DMS 273 (cell line): ENCODE results near the gene HMOX1.

Source experiments
- DNase-seq: peaks from one replicate; lab custom pipeline; 2025; ENCODE audit not compliant: unreplicated experiment; lab: John Stamatoyannopoulos, UW

Gene HMOX1

DNA sequence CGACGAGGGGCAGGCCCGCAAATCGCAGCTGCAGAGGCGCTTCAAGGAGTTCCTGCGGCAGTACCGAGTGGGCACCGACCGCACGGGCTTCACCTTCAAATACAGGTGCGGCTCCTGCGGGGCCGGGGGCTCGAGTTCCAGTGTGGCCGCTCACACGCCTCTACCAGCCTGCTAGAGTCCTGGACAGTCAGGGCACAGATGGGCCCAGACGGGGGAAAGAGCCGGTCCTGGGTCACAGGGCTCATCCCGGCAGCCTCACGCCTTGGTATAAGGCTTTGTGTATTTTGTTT is 19.6 kb downstream of the HMOX1 start:
- DNase-seq = no peak

DNA sequence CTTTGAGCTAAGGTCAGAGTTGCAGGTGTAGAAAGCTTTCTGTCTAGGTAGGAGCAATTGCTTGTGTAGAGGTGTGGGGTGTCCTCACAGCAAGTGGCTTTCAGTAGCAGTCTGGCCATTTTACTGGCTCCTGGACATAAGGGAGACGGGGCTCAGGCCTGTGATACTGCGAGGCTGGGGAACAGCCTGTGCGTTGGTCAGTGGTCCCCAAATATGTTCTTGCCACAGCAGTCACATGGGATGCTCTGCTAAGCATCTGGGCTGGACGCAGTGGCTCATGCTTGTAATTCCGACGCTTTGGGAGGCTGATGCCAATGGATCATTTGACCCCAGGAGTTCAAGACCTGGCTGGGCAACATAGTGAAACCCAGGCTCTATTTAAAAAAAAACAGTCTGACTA is 21.0 kb downstream of the HMOX1 start:
- DNase-seq = no peak

DNA sequence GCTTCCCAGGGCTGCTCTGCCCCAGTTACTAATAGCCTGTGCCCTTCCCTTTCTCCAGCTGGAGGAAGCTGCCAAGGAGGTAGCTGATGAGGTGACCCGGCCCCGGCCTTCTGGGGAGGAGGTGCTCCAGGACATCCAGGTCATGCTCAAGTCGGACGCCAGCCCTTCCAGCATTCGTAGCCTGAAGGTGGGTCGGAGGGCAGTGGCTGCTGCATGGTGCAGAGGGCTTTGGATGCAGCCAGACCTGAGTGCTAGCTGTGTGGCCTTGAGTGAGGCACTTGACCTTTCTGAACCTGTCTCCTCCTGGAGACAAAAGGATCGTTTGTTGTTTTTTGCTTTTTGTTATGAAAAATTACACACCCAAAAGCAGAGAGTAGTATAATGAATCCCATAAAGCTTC is 22.5 kb downstream of the HMOX1 start:
- DNase-seq = no peak

DNA sequence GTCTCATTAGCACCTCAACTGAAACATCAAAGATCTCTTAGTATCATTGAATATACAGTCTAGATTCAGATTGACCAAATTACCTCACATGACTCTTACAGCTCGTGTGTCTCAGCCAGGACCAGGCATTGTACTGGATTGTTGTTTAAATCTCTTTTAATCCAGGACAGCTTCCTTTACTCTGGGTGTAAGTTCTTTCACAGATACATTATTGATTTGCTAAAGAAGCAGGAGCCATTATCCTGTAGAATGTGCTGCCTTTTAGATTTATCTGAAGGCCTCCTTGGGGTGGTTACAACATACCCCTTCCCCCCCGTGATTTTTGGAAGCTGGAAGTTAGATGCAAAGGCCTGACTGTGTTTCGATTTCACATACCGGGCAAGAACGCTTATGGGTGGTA is 23.3 kb downstream of the HMOX1 start:
- no peak for DNase-seq

DNA sequence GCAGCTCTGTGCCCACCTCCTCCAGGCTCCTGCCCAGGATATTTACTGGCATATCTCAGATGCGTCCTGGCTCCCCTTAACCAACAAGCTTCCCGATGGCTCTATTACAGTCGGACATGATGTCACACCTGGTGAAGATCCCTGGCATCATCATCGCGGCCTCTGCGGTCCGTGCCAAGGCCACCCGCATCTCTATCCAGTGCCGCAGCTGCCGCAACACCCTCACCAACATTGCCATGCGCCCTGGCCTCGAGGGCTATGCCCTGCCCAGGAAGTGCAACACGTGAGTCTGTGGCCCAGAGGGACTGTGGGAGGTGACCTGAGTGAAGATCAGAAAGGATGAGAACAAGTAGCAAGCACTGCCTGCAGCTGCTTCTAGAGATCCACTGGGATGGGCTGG is 25.5 kb downstream of the HMOX1 start:
- no peak for DNase-seq

DNA sequence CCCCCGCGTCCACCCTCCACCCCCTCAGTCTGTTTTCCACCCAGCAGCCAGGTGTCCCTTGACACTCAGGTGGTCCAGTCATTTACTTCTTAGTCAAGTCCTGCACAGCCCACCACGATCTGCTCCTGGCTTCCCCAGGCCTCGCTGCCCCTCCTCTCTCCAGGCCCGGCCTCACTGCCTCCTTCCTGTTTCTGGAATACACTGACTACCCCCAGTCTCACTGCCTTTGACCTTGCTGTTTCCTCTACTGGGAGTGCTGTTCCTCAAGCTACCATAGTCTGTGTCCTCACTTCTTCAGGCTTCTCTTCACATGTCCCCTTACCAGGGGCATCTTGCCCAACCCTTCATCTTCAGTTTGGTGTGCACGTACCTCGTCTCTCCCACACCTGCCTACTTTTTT is 26.5 kb downstream of the HMOX1 start:
- DNase-seq = no peak

DNA sequence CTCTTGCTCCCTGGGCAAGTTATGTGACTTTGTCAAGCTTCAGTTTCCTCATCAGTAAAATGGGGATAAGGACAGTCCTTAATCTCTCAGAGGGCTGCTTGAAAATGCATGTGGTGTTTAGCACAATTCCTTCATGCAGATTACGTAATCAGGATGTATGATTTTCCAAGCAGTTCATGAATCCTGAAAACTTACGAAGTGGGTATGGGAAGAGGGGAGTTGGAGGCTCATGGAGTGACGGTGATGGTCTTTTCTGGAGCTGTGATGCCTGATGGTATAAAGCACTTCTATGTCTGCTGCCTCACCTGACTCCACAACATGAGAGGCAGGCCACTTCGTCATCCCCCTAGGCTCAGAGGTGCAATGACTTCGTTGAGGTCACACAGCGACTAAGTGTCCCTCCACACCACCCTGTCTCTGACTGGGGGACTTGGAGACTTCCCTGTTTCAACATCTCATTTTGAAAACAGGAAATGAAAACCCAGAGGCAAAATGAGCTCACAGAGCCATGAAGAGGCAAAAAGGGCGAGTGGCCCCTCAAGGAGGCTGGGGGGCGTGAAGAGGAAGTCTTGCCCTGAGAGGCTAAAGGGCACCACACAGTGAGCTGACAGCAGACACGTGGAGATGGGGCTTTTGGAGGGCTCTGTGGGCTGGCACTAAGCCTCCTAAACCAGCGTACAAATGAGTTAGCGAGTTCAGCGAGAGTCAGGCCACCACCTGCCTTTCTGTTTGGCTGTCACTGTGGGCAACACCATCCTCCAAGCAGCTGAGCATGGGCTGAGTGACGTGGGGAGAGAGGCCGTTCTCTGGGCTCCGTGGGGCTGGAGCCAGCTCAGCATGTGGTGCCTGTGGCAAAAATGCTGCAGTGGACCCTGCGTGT is 29.1 kb downstream of the HMOX1 start:
- DNase-seq = no peak

DNA sequence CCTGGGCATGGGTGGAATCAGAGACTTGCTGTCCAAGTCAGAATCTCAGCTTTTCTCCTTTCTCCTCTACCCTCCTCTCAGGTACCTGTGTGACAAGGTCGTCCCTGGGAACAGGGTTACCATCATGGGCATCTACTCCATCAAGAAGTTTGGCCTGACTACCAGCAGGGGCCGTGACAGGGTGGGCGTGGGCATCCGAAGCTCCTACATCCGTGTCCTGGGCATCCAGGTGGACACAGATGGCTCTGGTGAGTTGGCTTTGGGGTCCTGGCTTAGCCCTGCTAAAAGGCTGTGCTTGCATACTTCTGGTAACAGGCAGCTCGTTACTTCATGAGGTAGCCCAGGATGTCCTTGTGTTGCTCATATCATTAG is 29.8 kb downstream of the HMOX1 start:
- no peak for DNase-seq

DNA sequence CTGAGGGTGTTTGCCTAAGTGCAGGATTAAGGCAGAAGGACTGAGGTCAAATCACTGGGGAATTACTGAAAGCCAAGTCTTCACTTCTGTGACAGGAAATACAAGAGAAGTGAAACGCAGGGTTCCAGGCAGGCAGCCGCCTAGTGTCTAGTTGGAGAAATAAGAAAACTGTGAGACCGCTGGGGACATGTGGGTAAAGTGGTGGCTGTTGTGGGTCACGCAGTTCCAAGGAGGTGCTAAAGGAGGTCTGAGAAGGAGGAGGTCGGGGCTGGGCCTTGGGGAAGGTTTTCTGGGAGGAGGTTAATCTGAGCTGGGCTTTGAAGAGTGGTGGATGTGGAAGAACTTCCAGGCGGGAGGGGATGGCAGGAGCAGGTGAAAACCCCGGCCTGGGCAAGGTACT is 30.2 kb downstream of the HMOX1 start:
- DNase-seq = no peak

DNA sequence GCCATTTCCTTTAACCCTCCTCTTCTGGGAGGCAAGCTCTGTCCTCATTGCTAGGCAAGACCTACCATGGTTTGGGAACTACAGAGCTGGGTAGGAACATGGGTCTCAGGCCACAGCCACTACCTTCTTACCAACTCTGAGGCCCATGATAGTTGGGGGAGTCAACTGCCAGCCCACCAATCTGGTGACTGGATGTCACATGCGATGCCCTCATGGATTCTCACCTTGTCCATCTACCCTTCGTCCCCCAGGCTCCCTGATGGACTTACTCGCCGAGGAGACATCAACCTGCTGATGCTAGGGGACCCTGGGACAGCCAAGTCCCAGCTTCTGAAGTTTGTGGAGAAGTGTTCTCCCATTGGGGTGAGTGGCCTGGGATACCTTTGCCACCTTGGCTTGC is 32.7 kb downstream of the HMOX1 start:
- no peak for DNase-seq

DNA sequence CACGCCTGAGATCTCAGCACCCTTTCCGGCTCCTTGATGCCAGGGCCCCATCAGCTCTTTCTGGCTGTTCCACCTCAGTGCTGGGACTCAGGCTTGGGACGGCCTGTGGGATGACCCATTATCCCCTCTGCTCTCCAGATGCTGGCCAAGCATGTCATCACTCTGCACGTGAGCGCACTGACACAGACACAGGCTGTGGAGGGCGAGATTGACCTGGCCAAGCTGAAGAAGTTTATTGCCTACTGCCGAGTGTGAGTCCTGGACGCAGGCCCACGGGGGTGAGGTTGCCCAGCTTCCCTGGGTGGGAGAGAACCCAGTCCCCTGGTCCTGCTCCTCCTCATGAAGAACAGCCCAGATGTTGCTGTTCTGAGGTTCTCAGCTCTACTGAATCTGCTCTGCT is 36.7 kb downstream of the HMOX1 start:
- DNase-seq = no peak

DNA sequence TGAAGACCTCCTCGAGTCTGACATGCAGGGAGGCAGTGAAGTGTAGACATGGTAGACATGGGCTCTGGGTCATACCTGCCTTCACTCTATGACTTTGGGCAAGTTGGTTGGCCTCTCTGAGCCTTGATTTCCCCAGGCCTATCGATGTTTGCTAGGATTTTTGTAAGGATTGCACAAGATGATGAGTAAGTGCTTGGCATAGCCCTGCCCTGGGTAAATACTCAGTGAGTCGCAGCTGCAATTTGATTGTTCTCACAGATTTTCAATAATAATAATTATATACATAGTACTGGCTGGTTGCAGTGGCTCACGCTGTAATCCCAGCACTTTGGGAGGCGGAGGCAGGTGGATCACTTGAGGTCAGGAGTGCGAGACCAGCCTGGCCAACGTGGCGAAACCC is 37.2 kb downstream of the HMOX1 start:
- DNase-seq = no peak

DNA sequence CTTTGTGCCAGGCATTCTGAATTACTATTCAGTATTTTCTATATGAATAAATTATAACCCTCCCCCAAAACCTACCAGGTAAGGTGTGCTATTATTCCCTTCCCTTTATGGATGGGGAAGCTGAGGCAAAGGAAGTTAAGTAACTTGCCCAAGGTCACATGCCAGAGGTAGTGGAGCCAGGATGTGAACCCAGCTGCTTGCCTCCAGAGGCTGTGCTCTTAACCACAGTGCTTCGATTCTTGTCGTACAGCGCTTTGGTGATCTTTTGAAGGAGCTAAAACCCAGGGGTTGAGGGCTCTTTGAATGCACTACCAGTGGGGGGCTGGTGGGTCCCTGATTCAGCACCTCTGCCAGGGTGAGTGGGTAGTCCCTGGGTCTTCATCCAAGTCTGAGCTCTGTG is 37.8 kb downstream of the HMOX1 start:
- DNase-seq = no peak

DNA sequence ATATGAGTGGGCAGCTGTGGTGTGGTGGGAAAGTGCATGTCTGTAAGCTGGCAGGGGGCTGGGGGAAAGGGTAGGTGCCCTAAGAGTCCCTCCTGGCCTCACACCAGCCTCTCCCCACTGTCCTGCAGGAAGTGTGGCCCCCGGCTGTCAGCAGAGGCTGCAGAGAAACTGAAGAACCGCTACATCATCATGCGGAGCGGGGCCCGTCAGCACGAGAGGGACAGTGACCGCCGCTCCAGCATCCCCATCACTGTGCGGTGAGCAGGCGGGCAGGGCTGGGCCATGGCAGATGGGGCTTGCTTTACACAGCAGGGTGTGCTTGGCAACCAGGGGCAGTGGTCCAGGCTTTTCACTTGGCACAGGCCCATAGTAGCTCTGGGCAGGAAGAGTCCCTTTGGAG is 38.9 kb downstream of the HMOX1 start:
- no peak for DNase-seq

DNA sequence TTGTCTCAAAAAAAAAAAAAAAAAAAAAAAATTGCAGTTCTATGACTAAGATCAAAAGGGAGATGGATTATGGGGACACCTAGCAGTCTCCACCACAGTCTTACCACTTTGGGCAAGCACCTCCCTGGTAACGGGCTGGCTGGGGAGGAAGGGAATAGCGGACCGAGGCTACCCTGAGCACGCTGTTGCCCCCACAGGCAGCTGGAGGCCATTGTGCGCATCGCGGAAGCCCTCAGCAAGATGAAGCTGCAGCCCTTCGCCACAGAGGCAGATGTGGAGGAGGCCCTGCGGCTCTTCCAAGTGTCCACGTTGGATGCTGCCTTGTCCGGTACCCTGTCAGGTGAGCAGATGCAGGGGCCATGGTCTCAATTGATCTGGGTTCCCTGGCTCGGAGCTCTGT is 40.2 kb downstream of the HMOX1 start:
- DNase-seq = no peak

DNA sequence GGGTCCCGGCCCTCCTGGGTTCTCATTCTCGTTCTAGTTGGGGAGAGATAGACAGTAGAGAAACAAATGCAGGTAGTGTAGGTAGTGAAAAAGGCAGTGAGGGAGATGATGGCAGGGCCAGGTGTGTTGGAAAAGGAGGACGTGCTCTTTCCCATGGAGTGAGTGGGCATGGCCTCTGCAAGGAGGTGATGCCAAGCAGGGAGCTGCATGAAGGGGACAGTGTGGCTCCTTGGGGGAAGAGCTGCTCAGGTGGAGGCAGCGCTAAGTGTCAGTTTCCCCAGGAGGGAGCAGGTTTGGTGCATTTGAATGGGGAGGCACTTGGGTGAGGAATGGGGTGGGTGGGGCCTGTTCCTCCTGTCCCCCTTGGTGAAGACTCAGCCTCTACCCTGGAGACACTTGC is 41.2 kb downstream of the HMOX1 start:
- DNase-seq = no peak

DNA sequence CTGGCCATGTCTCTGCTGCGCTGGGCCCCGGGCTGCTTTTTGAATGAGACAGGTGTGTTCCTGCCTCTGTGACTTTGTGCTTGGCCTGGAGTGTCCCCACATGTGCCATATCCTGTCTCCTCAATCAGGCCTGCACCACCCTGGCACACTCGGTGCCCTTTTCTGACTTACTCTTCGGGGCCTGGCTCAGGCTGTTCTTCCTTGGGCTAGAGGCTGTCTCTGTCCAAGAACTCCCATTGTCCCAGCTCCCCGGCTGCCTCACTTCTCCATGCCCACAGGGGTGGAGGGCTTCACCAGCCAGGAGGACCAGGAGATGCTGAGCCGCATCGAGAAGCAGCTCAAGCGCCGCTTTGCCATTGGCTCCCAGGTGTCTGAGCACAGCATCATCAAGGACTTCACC is 42.0 kb downstream of the HMOX1 start:
- DNase-seq = no peak

DNA sequence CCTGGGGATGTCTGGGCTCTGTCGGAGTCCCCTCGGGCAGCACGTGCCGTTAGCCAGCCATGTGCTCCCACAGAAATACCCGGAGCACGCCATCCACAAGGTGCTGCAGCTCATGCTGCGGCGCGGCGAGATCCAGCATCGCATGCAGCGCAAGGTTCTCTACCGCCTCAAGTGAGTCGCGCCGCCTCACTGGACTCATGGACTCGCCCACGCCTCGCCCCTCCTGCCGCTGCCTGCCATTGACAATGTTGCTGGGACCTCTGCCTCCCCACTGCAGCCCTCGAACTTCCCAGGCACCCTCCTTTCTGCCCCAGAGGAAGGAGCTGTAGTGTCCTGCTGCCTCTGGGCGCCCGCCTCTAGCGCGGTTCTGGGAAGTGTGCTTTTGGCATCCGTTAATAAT is 43.2 kb downstream of the HMOX1 start:
- DNase-seq = no peak

DNA sequence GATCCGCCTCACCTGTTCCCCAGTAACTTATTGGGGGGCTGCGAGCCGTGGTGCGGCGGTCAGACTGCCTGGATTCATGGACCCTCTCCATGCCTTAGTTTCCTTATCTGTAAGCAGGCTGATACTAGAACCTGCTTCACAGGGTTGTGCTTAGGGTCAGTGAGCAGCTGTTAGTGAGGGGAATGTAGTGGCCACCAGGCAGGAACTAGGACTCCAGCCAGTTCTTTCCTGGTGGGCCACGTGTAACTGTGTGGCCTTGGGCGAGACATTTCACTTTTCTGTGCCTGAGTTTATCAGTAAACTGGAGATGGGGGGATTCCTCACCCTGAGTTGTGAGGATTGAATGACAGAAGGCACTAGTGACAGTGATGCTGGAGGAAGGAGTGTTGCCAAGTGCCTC is 43.9 kb downstream of the HMOX1 start:
- DNase-seq = no peak

DNA sequence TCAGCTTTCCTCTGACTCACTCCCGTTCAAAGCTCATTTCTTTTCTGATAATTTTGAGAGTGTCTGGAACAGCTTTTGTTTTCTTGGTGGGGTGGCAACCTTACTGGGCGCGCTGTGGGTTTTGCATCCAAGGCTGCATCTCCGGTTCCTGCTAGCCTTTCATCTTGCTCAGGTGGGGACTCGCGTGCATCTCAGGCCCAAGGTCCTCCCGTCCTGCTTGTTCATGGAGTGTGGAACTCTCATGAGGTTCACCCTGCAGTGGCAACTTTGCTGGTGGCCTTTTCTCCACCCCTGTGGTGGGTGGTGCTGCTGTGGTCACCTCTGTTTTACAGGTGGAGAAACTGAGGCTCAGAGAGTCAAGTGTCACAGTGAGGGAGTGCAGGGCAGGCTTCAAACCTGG is 44.6 kb downstream of the HMOX1 start:
- no peak for DNase-seq

DNA sequence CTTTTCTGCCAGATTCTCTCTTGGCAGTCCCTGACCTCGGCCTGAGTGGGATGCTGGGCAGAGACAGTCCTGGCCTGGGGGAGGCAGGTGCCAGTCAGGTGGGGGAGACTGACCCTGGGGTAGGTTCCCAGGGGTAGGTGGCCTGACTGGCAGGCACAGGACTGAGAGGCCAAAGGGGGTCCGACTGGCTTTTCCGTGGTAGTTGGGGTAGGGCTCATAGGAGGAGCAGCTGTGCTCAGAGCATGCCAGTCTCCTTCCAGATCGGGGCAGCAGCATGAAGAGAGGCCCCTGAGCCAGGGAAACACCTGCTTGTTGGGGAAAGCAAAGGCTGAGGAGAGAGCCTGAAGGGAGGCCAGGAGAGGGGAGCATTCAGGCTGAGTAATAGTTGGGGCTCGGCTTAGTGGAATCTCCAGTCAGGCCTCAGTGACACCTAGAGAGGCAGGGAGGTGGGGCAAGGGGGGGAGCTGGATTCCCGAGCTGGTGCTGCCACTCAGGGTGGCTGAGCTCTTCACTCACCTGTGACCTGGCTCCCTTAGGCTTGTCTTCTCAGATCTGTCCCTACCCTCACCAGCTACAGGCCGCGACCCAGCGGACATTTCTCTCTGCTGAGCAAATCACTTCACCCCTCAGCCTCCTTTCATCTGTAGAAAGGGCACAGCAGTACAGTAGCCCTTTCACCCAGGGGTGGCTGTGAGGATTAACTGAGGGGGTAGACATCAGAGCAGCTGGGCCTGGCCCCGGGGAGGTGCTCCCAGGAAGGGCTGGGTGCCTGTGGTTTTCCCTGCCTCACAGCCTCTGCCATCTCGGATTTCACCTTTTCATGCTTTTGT is 45.3 kb downstream of the HMOX1 start:
- no peak for DNase-seq

DNA sequence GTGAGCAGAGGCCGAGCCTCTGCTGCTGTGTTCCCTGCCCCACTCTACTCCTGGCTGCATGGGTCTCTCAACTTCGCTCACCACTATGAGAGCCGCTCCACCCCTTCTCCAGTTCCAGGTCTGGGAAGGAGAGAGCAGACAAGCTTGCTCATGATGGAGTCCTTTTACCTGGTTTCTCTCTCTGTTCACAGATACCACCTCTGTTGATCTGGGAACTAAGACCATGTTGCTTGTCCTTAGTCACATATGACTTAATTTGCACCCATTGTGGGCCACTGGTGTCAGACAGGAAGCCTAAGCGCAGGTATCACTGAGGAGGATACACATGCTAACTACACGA is 45.9 kb downstream of the HMOX1 start:
- DNase-seq = no peak

DNA sequence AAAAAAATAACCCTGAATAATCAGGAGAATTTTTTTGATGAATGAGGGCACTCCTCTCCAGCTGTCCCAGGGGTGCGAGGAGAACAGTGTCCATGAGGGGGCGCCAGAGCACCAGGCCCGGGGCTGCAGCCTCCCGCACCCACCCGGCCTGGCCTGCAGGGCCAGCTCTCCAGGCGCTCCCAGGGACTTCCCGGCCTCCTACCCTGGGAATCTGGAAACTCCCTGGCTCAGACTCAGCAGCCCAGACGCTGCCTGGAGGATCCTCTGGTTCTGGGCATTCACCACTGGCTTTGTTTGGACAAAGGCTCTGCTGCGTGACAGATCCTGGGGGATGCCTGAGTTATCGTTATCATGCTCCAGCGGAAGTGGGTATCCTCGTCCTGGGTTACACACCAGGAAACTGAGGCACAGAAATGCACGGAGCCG is 50.0 kb downstream of the HMOX1 start:
- peak; percentile 83 for DNase-seq
